Adipocyte (in vitro differentiated cells): Measurements from ENCODE around the gene SHOX.
"Not testable (repeated sequence)": the region's sequence is repeated elsewhere in the genome, so short reads cannot be mapped to it uniquely, and the experiment has no call there.

Experiments
- DNase-seq: peaks from one replicate; pipeline ENCODE4 v3.0.0-alpha.2; 2015; ENCODE audit warnings: low read depth
- H3K27me3 ChIP-seq: replicated peaks from 2 replicates; pipeline ENCODE4 v1.7.0; 2013; ENCODE audit warnings: mild to moderate bottlenecking, low read length, moderate library complexity; ENCODE audit not compliant: control insufficient read depth, insufficient read depth
- H3K36me3 ChIP-seq: 2 replicates; pipeline ENCODE4 v1.7.0; 2013; ENCODE audit warnings: low read length, mild to moderate bottlenecking, moderate library complexity; ENCODE audit not compliant: control insufficient read depth, insufficient read depth, severe bottlenecking
- H3K4me1 ChIP-seq: 2 replicates; pipeline ENCODE4 v1.7.0; 2013; ENCODE audit warnings: mild to moderate bottlenecking, low read length, moderate library complexity; ENCODE audit not compliant: control insufficient read depth, insufficient read depth
- H3K4me3 ChIP-seq: 2 replicates; pipeline ENCODE4 v1.7.0; 2013; ENCODE audit warnings: mild to moderate bottlenecking, low read length, moderate library complexity
- H3K9ac ChIP-seq: 2 replicates; pipeline ENCODE4 v1.7.0; 2013; ENCODE audit warnings: mild to moderate bottlenecking, low read length, moderate library complexity
- H3K9me3 ChIP-seq: 2 replicates; pipeline ENCODE4 v1.7.0; 2013; ENCODE audit warnings: mild to moderate bottlenecking, low read length, moderate library complexity; ENCODE audit not compliant: control insufficient read depth

SHOX gene

GRCh38 chrX:623268-623598, 7.4 kb upstream of the SHOX start:
- no peak overlapping the region for H3K4me3 ChIP-seq
- no peaks in the 10 kb centered on the region for H3K4me1 ChIP-seq
- no peaks in the 10 kb centered on the region for H3K36me3 ChIP-seq
- H3K9ac ChIP-seq = no peak overlapping the region
- no peaks in the 10 kb centered on the region for H3K9me3 ChIP-seq
- H3K27me3 ChIP-seq = peaks cover 24% of the 10 kb centered on the region
- no peak for DNase-seq

- no peaks in the 10 kb centered on the region for H3K4me1 ChIP-seq
- H3K4me3 ChIP-seq = no peak overlapping the region
- peaks cover 24% of the 10 kb centered on the region for H3K27me3 ChIP-seq
- no peak overlapping the region for H3K9ac ChIP-seq
- DNase-seq = no peak
- H3K9me3 ChIP-seq = no peaks in the 10 kb centered on the region
- H3K36me3 ChIP-seq = no peaks in the 10 kb centered on the region
These were observed 6.8 kb upstream of the SHOX start for GRCh38 chrX:623599-624315.

- Histone ChIP-seq H3K4me1 (no peaks in the 10 kb centered on the region), H3K36me3 (no peaks in the 10 kb centered on the region), H3K27me3 (peaks cover 29% of the 10 kb centered on the region), H3K9ac (no peak overlapping the region), H3K9me3 (no peaks in the 10 kb centered on the region), H3K4me3 (no peak overlapping the region)
- no peak for DNase-seq
These were observed 5.4 kb upstream of the SHOX start for GRCh38 chrX:625137-625691.

- not testable (repeated sequence) for H3K9ac ChIP-seq, DNase-seq, H3K4me3 ChIP-seq, H3K36me3 ChIP-seq, H3K4me1 ChIP-seq, H3K9me3 ChIP-seq
- peaks cover 29% of the 10 kb centered on the region for H3K27me3 ChIP-seq
These were observed 4.5 kb upstream of the SHOX start for GRCh38 chrX:626047-626446.

GRCh38 chrX:626745-627509, 3.7 kb upstream of the SHOX start:
- no peaks in the 10 kb centered on the region for H3K9me3 ChIP-seq
- H3K9ac ChIP-seq = no peak overlapping the region
- peaks cover 28% of the 10 kb centered on the region for H3K27me3 ChIP-seq
- no peak for DNase-seq
- no peaks in the 10 kb centered on the region for H3K4me1 ChIP-seq
- no peak overlapping the region for H3K4me3 ChIP-seq
- no peaks in the 10 kb centered on the region for H3K36me3 ChIP-seq

GRCh38 chrX:627510-627981, 3.0 kb upstream of the SHOX start:
- H3K27me3 ChIP-seq = peaks cover 26% of the 10 kb centered on the region
- no peak for DNase-seq
- no peaks in the 10 kb centered on the region for H3K36me3 ChIP-seq

GRCh38 chrX:627995-628394, 2.6 kb upstream of the SHOX start:
- DNase-seq = no peak
- Histone ChIP-seq H3K4me3 (no peak overlapping the region), H3K36me3 (no peaks in the 10 kb centered on the region), H3K9ac (no peak overlapping the region), H3K4me1 (no peaks in the 10 kb centered on the region), H3K27me3 (peaks cover 30% of the 10 kb centered on the region), H3K9me3 (no peaks in the 10 kb centered on the region)

More at GRCh38 chrX:627510-627981, 3.0 kb upstream of the SHOX start:
- Histone ChIP-seq H3K9me3 (no peaks in the 10 kb centered on the region), H3K9ac (no peak overlapping the region), H3K4me3 (no peak overlapping the region), H3K4me1 (no peaks in the 10 kb centered on the region)

- Histone ChIP-seq H3K9ac (no peak overlapping the region), H3K9me3 (no peaks in the 10 kb centered on the region), H3K4me1 (no peaks in the 10 kb centered on the region), H3K4me3 (no peak overlapping the region), H3K27me3 (peaks cover 37% of the 10 kb centered on the region), H3K36me3 (no peaks in the 10 kb centered on the region)
- DNase-seq = no peak
These were observed 1.2 kb upstream of the SHOX start for GRCh38 chrX:629230-630006.

- Histone ChIP-seq H3K9me3 (no peaks in the 10 kb centered on the region), H3K4me1 (no peaks in the 10 kb centered on the region), H3K27me3 (peaks cover 38% of the 10 kb centered on the region), H3K36me3 (no peaks in the 10 kb centered on the region), H3K4me3 (no peak overlapping the region), H3K9ac (no peak overlapping the region)
- no peak for DNase-seq
These were observed 482 bp upstream of the SHOX start for GRCh38 chrX:630007-630611.

GRCh38 chrX:631802-632365, 1.3 kb downstream of the SHOX start:
- peaks cover 40% of the 10 kb centered on the region for H3K27me3 ChIP-seq
- no peak overlapping the region for H3K4me3 ChIP-seq
- no peak for DNase-seq
- H3K36me3 ChIP-seq = no peaks in the 10 kb centered on the region
- H3K4me1 ChIP-seq = no peaks in the 10 kb centered on the region
- H3K9ac ChIP-seq = no peak overlapping the region
- no peaks in the 10 kb centered on the region for H3K9me3 ChIP-seq
